NK-92 (cell line): ENCODE measurements around the gene NRF1.

Experiments
- DNase-seq: peaks from one replicate; lab custom pipeline; 2025; ENCODE audit not compliant: unreplicated experiment; lab: John Stamatoyannopoulos, UW

The NRF1 gene

DNA sequence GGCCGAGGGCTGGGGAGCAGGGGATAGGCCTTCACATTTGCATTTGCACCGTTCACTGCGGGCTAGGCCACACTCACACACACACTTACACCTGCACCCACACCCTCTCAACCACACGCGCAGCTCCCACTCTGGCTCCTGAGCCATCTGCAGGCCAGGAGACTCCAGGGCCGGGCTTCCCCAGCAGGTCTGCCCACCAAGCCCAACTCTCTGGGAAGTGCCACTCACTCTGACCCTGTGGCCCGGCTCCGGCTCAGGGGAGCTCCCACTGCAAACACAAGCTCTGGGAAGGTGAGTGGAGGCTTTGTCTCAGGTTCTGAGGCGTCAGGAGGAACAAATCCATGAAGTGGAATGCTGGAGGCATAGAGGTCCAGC, 157.9 kb downstream of the NRF1 start:
- no peak for DNase-seq

DNA sequence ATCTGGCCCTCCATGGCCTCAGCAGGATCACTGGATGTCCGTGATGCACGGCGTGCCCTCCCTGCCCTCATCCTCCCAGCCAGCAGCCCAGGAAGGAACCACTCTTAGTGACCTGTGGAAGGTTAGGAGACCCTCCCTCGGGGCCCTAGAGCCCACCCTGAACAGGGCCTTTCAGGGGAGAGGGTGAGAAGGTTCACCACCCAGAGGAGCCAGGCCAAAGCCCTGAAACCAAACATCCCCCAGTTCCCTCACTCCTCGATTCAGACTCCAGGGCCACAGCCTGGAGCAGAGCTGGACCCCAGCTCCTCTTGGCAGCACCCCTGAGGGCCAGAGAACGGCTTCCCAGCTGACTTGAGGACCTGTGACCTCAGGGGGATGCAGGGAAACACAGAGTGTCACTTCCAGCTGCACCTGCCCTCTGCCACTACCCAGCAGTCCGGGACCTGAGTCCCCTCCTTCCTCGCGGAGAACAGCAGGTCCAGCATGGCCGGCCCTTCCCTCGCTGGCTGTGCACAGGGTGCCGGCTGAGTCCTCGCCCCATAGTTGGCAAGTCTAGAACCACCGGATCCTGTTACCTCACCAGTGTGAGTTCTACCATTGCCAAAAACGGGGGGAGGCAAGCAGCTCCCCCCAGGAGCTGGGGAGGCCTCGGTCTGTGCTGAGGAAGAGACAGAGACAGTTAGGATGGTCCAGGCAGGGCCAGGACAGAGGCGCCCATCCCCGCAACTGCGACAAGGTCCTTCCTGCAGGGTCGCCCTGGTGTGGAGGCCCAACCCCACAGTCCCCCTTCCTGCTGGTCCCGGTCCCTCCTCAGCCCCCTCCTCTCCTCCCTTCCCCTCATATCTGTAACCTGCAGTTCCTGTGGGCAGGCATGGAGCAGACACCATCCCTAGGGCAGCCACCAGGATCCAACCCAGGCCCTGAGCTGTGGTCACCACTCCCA, 158.6 kb downstream of the NRF1 start:
- DNase-seq: no peak

DNA sequence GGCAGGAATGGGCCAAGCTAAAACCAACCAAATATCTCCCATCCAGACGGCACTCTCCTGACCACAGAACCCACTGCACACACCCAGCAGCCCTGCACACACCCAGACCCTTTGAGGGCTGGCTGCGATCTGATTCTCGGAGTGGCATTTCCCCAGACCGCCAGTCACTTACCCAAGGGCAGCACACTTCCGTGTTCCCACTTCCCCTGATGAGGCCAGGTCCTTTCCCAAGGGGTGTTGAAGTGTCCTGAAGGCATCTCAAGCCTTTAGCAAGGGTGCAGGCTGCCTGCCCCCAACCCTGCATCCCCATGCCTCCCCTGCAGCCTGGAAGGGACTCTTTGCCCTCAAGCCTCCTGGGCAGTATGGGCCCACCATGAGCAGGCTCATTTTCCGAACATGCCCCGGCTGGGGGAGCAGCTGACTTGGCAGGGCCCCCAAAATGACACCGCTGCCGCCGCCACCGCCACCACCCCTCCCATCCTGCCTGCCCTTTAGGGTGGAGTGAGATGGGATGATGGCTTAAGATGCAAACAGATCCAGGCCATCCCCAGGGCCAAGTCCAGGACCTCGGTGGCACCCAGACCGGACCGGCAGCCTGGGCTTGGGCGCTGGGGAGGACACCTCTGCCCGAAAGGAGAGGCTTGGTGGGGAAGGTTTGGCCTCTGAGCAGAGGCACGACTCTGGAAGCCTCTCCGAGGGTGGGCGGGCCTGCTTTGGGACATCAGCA, 159.8 kb downstream of the NRF1 start:
- no peak for DNase-seq

DNA sequence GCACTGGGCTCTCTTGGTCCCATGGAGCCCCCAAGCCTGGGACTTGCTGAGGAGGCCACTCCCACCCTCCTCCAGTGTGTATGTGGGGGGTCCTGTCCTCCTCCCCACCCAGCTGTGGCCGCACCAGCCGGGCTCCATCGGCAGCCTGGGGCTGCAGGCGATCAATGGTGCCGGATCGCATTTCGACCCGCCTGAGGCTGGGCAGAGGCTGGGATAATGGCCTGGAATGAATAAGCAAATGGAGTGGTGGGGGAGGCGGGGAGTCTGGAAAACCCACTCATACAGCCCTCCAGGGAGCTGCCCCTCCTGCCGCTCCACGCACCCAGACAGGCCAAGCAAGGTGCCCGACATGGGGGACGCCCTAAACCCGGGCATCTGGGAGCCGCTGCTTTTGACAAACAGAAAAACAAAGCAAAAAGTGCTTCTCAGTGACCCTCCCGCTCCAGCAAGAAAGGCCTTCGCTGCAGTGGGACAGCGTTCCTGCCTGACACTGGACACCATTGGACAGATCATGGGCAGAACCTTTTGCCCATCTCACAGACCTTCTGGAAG, 160.5 kb downstream of the NRF1 start:
- no peak for DNase-seq

DNA sequence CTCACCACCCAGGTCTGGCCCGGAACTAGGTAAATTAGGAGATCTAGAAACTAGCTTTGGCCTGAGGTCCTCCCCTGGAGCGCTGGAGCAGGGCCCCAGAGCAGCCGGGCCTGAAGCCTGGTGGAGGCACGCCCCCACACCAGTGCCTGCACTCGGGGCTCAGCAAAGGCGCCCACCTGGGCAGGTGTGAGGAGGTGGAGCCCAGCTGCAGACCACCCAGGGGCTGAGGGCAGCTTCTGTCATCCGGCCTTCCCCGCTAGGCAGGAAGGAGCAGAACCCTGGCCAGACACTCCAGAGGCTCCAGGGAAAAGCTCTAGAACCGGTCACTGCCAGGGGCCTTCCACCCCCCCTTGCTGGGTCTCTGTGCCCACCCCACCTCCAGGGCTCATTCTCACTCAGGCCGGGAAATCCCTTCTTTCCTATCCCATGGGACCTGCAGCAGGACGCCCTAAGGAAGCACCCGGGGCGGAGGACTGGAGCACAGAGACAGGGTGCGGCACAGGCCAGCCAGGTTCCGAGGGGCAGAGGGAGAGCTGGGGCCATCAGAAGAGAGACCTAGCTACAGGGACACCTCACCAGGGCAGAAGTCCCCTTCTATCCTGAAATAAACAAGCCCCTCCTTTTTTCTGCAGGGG, 161.2 kb downstream of the NRF1 start:
- DNase-seq: no peak

DNA sequence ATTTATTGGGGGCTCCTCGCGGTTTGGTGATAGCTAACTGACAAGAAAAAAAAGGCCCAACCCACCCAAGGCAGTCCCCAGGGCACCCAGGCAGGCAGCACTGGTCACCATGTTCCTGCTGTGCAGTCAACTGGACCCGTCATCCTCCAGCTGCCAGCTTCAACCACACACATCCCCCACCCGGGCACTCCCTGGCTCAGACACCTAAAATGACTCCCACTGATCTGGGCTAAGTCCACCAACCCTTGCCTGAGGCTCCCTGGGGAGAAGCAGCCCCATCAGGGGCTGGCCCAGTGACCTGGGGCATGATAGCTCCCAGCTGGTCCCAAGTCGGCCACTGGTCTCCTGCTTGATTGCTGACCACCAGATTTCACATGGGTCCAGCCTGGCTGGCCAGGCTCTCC, 161.8 kb downstream of the NRF1 start:
- DNase-seq: no peak

DNA sequence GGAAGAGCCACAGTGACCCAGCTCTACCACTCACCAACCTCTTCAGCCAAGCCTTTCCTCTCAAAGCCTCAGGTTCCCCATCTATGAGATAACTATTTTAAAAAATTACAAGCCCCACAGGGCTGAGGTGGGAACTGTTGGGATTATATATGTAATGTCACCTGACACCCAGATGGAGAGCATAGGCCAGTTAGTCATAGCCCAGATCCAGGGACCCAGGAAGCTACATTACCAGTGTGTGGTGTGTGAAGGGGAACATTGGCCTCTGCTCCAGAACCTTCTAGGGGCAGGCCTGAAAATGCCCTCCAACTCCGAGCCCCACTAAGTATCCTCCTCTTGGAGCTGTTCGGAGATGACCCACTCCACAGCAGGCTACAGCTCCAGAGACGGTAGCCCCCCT, 162.4 kb downstream of the NRF1 start:
- DNase-seq: no peak

DNA sequence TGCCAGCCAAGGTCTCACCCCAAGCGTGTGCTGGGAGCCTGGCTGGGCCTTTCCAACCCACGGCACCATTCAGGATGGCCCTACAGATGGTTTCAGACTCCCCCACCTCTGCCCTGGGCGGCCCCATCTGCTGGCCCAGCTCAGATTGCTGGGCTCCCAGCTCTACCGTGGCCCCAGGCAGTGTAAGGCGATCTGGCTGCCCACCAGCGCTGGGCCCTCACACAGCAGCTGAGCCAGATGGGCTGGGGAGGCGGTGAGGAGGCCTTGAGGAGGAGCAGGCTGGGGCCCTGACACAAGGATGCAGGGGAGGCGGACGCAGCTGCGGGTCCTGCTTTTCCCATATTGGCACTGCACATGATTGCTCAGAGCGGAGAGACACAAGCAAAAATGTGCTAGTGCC, 162.8 kb downstream of the NRF1 start:
- no peak for DNase-seq

DNA sequence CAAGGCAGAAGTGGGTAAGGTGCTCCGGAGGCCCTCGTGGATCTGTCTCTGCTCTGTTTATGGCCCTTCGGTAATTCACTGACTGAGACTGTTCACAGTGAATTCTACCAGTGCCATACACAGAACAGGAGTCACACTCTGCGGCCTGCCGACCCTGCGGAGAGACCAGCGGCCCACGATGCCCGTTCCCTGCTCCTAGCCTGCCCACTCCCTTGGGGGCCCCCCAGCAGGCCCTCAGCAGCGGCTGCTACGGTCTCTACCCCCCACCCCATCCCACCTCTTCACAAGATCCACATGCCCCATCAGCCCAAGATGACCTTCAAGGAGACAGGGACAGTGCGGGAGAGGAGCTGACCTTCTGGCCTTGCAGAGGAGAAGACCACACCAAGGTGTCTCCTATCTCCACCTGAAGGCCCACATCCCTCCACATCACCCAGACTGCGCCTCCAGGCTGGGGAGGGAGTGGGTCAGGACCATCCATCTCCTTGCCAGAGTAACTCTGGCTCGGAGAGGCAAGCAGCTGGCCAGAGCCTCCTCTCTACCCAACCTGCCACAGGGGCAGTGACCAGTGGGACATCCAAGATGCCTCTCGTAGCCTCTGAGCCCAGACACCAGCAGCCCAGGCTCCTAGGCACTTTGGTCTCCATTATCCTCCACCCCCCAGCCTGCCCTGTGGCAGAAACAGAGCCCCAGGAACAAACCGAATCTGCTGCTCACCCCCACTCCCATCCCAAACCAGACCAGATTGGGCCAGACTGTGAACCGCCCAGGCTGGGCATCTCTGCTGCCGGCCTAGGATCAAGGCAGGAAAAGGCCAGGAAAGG, 163.6 kb downstream of the NRF1 start:
- no peak for DNase-seq

DNA sequence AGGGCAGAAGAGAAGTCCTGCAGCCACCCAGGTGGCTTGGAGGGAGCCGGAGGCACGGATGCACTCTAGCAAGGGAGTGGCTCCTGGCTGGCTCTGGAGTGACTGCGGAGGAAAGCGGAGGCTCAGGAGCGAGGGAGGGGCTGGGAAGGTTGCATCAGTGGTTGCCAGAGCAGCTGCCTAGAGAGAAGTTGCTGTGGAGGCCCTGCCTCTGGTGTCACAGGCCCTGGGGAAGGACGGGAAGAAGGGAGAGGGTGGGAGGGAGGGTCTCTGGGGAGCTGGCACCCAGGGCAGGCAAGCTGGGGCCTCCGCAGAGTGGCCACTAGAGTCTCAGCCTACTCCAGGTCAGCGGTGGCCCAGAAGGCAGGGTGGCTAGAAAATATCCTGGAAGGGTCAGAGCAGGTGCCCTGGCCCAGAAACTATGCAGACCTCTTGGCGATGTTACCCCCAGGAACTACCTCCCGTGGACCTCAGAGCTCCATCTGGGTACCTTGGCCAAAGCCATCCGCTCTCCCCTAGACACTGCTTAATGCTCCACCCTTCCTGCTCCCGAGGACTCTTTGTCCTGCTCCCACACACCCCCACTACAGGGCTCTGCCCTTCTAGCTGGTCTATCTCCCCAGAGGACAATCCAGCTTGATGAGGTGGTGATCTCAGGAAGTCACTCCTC, 164.3 kb downstream of the NRF1 start:
- DNase-seq: no peak

DNA sequence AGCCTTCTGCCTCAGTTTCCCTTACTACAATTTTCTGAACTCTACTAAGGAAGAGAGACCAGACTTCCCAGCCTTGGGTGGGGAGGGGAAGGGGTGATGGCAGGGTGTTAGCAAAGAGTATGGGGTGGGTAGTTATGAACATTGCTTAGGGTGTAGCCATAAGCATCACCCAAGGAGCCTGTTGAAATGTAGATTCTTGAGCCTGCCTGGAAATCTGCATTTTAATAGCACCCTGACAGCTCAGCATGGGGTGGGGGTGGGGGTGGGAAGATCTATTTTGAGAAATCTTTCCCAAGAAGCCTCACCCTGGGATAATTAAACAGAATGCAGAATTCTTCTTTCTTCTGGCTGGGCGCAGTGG, 164.8 kb downstream of the NRF1 start:
- no peak for DNase-seq

DNA sequence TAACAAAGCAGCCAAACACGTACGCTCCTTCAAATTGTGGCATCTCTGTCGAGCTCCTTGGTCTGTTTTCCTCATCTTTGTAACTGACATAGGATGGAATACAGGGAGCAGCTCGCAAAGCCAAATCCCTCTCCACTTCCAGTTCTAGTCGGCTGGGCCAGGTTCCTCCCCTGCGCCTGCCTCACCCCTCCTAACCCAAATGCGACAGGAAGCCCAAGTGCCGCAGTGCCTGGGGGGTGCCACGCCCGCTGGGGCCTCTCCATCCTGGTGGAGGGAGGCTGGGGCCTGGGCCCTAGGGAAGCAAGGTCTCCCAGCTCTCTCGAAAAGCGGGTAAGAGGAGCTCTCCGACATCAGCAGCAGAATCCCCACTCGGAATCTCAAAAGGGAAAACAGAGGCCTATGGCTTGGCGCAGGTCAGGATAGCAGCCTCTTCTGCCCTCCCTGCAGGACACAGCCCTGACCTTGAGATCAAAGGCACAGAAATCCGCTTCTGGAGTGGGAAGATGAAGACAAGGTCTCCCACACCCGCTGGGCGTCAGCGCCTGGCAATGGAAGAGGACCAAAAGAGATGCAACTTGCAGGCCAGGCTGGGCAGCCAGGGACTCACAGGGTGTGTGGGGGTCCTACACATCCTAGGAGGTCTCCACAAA, 165.8 kb downstream of the NRF1 start:
- DNase-seq: no peak

DNA sequence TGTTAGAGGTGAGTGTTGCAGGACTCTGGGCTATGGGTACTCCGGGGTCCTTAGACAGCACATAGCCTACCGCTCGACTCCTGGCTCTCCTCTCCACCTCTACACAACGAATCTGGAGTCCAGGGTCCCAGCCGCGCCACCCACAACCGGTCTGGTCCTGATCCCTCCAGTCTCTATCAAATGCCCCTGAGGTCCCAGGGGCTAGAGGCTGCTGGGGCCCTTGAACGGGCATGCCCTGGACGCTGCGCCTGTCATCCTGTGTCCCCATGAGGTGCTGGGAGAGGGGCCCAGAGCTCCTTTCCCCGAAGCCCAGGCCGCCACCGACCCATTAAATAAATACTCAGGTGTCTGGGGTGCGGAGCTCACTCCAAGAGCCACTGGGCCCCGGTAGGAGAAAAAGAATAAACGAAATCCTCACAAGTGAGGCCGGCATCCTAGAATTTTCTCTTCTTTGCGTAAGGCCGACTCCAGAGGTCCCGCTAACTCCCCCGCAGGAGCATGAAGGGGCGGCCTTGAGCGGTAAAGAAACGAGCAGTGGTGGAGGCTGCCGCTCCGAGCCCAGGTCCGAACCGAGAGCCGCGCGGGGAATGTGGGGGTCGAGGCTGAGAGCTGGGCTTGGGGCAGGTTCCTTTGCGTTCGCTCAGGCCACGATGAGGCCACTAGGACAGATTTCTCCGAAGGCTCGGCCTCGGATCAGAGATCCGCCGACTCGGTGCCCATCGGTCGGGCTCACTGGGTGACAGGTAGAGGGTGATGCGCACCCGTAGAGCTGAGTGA, 166.7 kb downstream of the NRF1 start:
- no peak for DNase-seq

DNA sequence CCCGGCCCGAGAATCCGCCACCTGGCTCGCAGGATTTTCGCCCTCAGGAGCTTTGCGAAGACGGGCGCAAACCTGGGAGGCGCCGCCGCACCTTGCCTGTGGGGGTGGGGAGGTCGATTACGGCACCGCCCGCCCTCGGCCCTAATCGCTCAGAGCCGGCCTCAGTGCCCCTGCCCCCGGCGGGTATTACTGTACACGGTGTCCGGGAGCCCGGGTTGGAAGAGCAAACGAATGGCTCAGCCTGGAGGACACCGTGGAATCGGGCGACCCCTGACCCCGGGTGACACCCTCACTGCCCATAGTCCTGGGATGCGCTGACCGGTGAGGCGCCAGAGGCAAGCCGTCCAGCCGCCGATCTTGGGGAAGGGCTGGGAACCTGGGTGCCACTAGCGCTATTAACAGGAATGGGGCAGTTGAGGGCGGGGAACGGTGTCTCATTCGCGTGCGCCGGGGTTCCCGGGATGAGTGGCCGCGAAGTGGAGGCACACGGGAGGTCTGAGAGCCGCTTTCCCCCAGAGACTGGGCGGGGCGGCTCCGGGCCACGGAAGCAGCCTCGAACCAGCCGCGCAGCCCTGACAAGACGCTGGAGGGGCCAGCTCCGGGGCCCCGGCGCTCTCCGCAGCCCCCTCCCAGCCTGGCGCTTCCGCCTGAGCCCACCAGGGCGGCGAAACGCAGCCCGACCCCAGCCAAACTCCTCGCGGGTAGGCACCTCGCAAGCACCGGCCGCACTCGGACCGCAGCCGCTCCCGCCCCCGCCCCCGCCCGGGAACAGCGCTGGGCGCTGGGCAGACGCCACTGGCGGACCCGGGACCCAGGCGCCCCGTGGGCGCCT, 167.5 kb downstream of the NRF1 start:
- no peak for DNase-seq

DNA sequence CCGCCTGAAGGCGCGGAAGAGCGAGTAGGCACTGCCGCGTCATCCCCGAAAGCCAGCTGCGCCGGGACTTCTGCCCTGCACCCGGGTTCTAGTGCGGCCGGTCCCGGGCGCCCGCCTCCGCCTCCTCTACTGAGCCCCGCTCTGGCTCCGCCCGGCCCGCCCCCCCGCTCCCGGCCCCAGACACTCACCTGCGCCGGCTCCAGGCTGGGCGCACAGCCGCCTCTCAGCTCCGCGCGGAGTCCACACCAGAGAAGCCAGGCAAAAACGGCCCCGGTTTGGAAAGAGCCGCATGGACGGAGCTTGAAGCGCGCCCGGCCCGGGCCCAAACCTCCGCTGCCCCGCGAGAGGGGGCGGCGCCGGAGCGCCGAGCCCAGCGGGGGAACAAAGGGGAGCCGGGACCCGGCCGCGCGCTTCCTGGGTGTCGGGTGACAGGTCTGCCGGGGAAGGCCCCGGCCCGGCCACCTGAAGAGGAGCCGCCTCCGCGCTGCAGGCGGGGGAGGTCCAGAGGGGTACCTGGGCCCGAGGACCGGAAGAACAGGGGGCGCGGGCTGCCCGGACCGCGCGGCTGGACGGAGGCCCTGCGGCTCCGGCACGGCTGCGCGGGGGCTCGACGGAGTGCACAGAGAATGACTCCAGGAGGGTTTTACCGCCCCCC, 168.2 kb downstream of the NRF1 start:
- DNase-seq: no peak

DNA sequence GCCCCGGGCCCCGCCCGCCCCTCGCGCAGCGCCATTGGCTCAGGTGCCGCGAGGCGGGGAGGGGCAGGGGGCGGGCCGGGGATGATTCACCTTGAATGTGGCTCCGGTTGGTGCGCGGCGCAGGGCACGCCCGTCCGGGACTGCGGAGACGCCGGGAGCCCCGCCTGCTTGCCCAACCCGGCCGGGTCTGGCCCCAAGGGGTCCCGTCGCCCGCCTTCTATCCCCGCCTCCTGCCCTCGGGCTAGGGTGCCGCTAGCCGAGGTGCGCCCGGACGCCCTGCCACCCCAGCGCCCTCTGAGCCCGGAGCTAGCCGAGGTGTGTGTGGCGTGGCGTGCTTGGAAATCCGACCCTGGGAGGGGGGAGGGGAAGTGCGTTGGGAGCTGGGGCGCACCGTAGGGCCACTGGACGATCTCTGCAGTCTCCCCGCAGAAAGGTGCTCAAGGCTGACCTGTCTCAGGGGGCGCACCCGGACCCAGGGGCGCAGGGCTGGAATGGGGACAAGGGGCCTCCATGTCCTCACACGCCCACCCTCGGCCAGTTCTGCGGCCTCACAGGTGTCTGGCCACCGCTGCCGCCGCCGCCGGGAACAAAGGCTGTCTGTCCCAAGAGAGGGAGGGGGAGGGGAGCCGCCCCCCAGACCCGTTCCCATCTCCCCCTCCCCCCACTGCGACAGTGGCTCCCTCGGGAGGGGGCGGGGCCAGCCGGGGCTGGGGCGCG, 168.9 kb downstream of the NRF1 start:
- DNase-seq: no peak
